ENCODE data around the gene DOCK3.

DNA sequence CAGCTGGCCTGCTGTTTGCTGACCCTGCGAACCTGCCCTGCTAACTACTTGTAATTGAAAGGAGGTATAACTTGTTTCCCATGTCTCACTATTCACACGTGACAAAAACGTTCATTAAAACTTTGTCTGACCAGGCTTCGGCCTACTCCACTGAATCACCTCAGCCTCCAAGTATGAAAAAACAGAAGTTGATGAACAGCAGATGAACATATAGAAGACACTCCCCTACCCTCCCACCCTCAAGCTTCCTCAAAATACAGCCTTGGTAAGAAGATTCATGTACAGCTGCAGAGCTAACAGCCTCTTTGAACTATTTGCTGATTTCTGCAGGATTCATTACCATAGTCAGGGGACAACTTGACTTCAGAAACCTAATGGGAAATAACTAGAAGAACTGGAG is 727.0 kb downstream of the DOCK3 start:
- TF ChIP-seq, protein P1, sequence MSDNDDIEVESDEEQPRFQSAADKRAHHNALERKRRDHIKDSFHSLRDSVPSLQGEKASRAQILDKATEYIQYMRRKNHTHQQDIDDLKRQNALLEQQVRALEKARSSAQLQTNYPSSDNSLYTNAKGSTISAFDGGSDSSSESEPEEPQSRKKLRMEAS (IDR thresholded peaks at IDR 0.05), result no peak
- TF ChIP-seq, protein P2, sequence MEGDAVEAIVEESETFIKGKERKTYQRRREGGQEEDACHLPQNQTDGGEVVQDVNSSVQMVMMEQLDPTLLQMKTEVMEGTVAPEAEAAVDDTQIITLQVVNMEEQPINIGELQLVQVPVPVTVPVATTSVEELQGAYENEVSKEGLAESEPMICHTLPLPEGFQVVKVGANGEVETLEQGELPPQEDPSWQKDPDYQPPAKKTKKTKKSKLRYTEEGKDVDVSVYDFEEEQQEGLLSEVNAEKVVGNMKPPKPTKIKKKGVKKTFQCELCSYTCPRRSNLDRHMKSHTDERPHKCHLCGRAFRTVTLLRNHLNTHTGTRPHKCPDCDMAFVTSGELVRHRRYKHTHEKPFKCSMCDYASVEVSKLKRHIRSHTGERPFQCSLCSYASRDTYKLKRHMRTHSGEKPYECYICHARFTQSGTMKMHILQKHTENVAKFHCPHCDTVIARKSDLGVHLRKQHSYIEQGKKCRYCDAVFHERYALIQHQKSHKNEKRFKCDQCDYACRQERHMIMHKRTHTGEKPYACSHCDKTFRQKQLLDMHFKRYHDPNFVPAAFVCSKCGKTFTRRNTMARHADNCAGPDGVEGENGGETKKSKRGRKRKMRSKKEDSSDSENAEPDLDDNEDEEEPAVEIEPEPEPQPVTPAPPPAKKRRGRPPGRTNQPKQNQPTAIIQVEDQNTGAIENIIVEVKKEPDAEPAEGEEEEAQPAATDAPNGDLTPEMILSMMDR (IDR thresholded peaks at IDR 0.05; ENCODE audit: low read depth, low read length, missing input control), result no peak
- TF ChIP-seq JUND (IDR thresholded peaks at IDR 0.05), result no peak
- TF ChIP-seq TAF1 (conservative IDR thresholded peaks at IDR 0.05), result no peak
- TF ChIP-seq FOXA1 (IDR thresholded peaks at IDR 0.05), result no peak
- TF ChIP-seq EGR1 (IDR thresholded peaks at IDR 0.05; ENCODE audit: low read depth in 2 of 2), result no peak
- TF ChIP-seq, protein P3, sequence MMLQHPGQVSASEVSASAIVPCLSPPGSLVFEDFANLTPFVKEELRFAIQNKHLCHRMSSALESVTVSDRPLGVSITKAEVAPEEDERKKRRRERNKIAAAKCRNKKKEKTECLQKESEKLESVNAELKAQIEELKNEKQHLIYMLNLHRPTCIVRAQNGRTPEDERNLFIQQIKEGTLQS (IDR thresholded peaks at IDR 0.05), result no peak

Measured in liver (tissue), 3 donors.